ENCODE measurements around the gene NETO1. TPM values are rescaled to one million over a fixed set of nuclear protein-coding genes. Genes with fewer than 3 reads are reported as not detected.

Gene NETO1
- total and polyA plus RNA-seq, 2 experiments from 2014 or later, result 10.8 to 20.7 TPM

DNA sequence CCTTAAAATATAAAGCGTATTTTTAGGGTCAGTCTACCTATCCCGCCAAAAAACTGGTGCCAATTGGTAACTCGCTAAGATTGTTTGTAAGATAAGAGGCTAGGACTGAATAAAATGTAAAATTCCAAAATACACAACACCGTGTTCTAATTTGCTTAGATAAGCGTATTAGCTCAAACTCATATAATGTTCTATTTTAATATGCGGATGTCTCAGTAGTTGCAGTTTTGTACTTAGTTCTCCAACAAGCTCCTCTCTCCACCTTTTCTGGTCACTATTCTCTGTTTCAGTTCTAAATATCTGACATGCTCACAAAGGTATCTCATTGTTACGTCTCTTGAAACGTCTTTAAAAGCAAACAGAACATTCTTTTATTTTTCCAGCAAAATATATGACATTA, 24.0 kb downstream of the NETO1 start:
- H3K36me3 ChIP-seq (ENCODE audit: insufficient read depth), result no peaks in the 10 kb centered on the region
- Mint-ChIP-seq H3K4me1 (peaks cover 30% of the 10 kb centered on the region), H3K9me3 (0 out of 3 replicates have a peak, but pooled peaks cover 2% of the 10 kb centered on the region), H3K27me3 (ENCODE audit: insufficient read depth, low read depth, poor library complexity) (peaks cover 2% of the 10 kb centered on the region), H3K27ac (no peak overlapping the region), H3K36me3 (ENCODE audit: low read depth) (peaks cover 7% of the 10 kb centered on the region; the same call in 2 of the 3 replicates), H3K4me3 (no peak overlapping the region)
- ATAC-seq (no peak), DNase-seq (ENCODE audit: low spot score) (no peak)
- TF ChIP-seq, protein P1, sequence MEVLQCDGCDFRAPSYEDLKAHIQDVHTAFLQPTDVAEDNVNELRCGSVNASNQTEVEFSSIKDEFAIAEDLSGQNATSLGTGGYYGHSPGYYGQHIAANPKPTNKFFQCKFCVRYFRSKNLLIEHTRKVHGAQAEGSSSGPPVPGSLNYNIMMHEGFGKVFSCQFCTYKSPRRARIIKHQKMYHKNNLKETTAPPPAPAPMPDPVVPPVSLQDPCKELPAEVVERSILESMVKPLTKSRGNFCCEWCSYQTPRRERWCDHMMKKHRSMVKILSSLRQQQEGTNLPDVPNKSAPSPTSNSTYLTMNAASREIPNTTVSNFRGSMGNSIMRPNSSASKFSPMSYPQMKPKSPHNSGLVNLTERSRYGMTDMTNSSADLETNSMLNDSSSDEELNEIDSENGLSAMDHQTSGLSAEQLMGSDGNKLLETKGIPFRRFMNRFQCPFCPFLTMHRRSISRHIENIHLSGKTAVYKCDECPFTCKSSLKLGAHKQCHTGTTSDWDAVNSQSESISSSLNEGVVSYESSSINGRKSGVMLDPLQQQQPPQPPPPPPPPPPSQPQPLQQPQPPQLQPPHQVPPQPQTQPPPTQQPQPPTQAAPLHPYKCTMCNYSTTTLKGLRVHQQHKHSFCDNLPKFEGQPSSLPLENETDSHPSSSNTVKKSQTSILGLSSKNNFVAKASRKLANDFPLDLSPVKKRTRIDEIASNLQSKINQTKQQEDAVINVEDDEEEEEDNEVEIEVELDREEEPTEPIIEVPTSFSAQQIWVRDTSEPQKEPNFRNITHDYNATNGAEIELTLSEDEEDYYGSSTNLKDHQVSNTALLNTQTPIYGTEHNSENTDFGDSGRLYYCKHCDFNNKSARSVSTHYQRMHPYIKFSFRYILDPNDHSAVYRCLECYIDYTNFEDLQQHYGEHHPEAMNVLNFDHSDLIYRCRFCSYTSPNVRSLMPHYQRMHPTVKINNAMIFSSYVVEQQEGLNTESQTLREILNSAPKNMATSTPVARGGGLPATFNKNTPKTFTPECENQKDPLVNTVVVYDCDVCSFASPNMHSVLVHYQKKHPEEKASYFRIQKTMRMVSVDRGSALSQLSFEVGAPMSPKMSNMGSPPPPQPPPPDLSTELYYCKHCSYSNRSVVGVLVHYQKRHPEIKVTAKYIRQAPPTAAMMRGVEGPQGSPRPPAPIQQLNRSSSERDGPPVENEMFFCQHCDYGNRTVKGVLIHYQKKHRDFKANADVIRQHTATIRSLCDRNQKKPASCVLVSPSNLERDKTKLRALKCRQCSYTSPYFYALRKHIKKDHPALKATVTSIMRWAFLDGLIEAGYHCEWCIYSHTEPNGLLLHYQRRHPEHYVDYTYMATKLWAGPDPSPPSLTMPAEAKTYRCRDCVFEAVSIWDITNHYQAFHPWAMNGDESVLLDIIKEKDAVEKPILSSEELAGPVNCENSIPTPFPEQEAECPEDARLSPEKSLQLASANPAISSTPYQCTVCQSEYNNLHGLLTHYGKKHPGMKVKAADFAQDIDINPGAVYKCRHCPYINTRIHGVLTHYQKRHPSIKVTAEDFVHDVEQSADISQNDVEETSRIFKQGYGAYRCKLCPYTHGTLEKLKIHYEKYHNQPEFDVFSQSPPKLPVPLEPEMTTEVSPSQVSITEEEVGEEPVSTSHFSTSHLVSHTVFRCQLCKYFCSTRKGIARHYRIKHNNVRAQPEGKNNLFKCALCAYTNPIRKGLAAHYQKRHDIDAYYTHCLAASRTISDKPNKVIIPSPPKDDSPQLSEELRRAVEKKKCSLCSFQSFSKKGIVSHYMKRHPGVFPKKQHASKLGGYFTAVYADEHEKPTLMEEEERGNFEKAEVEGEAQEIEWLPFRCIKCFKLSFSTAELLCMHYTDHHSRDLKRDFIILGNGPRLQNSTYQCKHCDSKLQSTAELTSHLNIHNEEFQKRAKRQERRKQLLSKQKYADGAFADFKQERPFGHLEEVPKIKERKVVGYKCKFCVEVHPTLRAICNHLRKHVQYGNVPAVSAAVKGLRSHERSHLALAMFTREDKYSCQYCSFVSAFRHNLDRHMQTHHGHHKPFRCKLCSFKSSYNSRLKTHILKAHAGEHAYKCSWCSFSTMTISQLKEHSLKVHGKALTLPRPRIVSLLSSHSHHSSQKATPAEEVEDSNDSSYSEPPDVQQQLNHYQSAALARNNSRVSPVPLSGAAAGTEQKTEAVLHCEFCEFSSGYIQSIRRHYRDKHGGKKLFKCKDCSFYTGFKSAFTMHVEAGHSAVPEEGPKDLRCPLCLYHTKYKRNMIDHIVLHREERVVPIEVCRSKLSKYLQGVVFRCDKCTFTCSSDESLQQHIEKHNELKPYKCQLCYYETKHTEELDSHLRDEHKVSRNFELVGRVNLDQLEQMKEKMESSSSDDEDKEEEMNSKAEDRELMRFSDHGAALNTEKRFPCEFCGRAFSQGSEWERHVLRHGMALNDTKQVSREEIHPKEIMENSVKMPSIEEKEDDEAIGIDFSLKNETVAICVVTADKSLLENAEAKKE (CRISPR knock-in tag; IDR thresholded peaks at IDR 0.05), result no peak
- no peak for TF ChIP-seq EZH2 (IDR thresholded peaks at IDR 0.05; ENCODE audit: low read depth, unreplicated experiment)
- no peak for TF ChIP-seq REST (IDR thresholded peaks at IDR 0.05; ENCODE audit: unreplicated experiment)
- no peak for TF ChIP-seq STAT1 (IDR thresholded peaks at IDR 0.05; ENCODE audit: unreplicated experiment)
- TF ChIP-seq JUNB (IDR thresholded peaks at IDR 0.05; ENCODE audit: unreplicated experiment), result no peak
- TF ChIP-seq NANOG (IDR thresholded peaks at IDR 0.05; ENCODE audit: borderline replicate concordance), result no peak
- TF ChIP-seq ZNF114 (CRISPR knock-in tag; IDR thresholded peaks at IDR 0.05), result no peak
- TF ChIP-seq EZH2phosphoT487 (IDR thresholded peaks at IDR 0.05; ENCODE audit: unreplicated experiment), result no peak
- TF ChIP-seq POLR2AphosphoS5 (IDR thresholded peaks at IDR 0.05; ENCODE audit: low read depth), result no peak
- TF ChIP-seq CREB1 (CRISPR knock-in tag; IDR thresholded peaks at IDR 0.05; ENCODE audit: low read depth), result no peak
- TF ChIP-seq, protein P2, sequence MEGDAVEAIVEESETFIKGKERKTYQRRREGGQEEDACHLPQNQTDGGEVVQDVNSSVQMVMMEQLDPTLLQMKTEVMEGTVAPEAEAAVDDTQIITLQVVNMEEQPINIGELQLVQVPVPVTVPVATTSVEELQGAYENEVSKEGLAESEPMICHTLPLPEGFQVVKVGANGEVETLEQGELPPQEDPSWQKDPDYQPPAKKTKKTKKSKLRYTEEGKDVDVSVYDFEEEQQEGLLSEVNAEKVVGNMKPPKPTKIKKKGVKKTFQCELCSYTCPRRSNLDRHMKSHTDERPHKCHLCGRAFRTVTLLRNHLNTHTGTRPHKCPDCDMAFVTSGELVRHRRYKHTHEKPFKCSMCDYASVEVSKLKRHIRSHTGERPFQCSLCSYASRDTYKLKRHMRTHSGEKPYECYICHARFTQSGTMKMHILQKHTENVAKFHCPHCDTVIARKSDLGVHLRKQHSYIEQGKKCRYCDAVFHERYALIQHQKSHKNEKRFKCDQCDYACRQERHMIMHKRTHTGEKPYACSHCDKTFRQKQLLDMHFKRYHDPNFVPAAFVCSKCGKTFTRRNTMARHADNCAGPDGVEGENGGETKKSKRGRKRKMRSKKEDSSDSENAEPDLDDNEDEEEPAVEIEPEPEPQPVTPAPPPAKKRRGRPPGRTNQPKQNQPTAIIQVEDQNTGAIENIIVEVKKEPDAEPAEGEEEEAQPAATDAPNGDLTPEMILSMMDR (conservative IDR thresholded peaks at IDR 0.05; ENCODE audit: low read depth in 2 of 2), result no peak
- no peak for TF ChIP-seq ZNF331 (CRISPR knock-in tag; IDR thresholded peaks at IDR 0.05; ENCODE audit: low read depth)
- TF ChIP-seq, protein P3, sequence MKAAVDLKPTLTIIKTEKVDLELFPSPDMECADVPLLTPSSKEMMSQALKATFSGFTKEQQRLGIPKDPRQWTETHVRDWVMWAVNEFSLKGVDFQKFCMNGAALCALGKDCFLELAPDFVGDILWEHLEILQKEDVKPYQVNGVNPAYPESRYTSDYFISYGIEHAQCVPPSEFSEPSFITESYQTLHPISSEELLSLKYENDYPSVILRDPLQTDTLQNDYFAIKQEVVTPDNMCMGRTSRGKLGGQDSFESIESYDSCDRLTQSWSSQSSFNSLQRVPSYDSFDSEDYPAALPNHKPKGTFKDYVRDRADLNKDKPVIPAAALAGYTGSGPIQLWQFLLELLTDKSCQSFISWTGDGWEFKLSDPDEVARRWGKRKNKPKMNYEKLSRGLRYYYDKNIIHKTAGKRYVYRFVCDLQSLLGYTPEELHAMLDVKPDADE (IDR thresholded peaks at IDR 0.05), result no peak
- no peaks in the 10 kb centered on the region for H3K27me3 ChIP-seq (ENCODE audit: insufficient read depth)
- no peaks in the 10 kb centered on the region for H4K20me1 ChIP-seq (replicated peaks; ENCODE audit: insufficient read depth)
- H2AFZ ChIP-seq, result no peak overlapping the region
- H3F3A ChIP-seq (replicated peaks; ENCODE audit: low read depth), result no peaks in the 10 kb centered on the region
- H3K9me2 ChIP-seq (ENCODE audit: insufficient read depth), result peaks cover 5% of the 10 kb centered on the region; the same call in 1 of the 2 replicates
- no peak overlapping the region for H3K4me2 ChIP-seq
- H3K4me3 ChIP-seq, result no peak overlapping the region
- H3K27ac ChIP-seq (ENCODE audit: low read depth), result no peak overlapping the region
- peaks cover 16% of the 10 kb centered on the region for H3K4me1 ChIP-seq (ENCODE audit: insufficient read depth)
- H3K79me2 ChIP-seq (replicated peaks; ENCODE audit: insufficient read depth), result no peaks in the 10 kb centered on the region

Data from GM23338 (cell line).